Left forelimb (tissue), 1 donor: Measurements from ENCODE around the gene IER3.

ENCODE experiments used
- DNase-seq: peaks from one replicate; pipeline ENCODE4 v3.0.0-alpha.2; 2018; ENCODE audit warnings: low spot score

The IER3 gene

DNA sequence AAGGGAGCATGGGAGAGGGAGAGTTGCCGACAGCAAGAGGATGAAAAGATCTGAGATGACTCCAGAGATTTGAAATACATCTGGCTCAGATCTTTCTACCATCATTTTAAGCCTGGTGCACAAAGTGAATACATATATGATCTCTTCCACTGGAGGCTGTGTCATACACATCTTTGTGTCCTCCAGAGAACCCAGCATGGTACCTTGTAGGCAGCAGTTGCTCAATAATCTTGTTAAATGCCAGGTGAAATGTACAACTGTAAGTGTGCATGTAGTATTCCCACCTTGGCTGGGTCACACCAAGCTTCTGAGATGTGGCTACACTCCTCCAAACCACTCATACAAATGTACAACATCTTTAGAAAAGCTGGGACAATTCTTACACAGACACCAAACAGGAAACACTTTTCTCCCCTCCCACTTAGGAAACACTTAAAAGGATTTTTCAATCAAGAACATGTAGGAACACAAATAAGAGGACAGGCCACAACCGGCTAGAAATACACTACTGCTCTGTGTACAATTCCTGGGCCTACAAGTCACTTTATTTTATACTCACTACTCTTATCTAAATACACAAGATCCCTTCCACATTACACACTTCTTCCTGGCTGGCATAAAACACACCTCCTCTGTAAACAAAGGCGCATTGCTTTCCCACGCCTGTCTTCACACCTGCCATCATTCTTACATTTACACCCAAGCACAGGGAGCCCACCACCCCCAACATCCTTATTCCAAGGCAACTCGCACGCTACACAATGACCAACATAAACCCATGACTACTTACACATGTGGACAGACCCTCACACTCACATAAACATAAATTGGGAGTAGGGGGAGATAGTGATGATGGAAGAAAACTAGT is 3.8 kb upstream of the IER3 start:
- no peak for DNase-seq

DNA sequence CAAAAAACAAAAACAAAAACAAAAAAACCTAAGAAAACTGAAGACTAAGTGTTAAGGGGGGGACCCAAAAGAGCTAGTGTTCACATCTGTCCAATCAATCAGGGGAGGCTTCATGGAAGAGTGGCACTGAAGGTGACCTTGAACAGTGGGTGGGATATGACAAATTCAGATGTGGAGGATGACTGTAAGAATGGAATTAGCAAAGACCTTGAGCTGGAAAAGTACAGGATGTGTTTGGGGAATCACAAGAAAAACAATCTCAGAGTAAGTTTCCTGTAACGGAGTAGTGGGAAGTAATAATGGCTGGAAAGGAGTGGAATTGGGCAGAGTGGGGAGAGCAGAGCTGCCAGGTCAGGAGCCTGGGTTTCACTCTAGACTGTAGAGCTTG is 2.9 kb upstream of the IER3 start:
- DNase-seq = no peak

DNA sequence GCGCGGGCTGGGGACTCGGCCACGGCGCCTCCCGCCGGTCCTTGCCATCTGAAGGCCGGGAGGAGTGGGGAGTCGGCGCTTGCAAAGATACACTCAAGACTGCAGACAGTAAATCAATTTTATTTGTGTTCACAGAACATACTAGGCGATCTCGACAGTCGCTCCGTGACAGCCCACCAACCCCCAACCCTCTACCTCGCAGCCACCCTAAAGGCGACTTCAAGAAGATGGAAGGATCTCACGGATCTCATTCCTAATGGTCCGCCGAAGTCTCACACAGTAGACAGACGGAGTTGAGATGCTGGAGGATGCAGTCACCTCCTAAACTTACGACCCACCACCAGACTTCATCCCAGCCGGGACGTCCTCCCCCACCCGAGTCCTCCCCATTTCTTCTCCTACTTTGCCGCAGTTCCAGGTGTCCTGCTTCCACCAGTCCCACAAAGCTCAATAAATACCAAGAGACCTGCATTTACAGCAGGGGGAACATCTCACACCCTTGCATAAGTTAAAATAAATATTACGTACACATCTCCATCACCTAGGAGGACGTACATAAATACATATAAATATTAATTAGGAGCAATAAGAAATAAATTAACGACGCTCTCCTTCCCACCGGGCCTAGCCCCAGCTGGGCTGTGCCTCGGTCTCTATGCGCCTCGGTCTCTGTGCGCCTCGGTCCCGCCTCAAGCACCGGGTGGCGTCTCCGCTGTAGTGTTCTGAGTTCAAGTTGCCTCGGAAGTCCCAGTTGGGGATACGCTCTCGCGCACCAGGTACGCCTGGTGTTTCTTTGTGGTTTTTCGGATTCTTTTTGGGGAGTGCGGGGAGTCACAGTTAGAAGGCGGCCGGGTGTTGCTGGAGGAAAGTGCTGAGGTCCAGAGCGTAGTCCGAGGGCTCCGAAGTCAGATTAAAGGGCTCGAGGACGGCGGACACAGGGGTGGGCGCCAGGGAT is 971 bp downstream of the IER3 start:
- DNase-seq = no peak

- peak; percentile 93 for DNase-seq
Observed at GRCh38 chr6:30742316-30743098, 1.8 kb downstream of the IER3 start, which contains the start of gene FLOT1. TSS of gene FLOT1 (minus strand) at chr6:30742687. CDS start at chr6:30742189, 498 bp downstream.

DNA sequence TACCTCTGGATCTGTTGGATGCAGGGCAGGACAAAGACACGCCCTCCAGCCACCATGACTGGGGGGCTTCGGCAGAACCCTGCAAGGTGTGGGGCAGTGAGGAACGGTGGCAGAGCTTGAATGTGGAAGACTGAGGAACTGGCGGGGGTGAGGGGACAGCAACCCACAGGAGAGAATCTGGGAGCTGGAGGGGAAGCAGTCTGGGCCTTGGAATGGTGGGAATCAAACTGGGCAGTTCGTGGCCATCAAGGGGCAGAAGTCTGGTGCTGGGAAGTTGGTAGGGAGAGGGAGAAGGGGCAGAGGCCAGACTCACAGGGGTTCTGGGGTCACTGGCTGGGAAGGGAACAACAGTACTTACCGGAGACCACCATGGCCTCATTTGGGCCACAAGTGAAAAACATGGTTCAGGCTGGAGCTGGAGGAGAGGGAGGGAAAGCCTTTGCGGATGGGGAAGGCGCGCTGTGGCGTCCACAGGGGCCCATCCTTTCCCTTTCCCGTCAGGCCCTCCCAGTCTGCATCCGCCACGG is 2.5 kb downstream of the IER3 start:
- peak; percentile 80 for DNase-seq

GRCh38 chr6:30741063-30741779 is 3.1 kb downstream of the IER3 start:
- no peak for DNase-seq

DNA sequence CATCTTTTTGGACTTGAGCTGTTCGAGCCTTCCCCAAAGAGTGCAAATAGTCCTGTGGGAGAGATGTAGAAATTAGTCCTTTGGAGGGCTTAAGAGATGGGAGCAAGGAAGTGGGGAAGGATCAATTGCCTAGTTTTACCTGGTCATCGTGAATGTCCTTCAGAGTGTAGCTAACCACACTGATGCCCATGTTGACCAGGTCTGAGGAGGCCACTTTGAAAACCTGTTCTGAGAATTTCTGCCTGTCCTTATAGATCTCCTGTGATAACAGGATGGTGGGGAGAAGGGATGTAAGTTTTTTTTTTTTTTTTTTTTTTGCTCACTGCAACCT is 3.8 kb downstream of the IER3 start:
- DNase-seq = no peak

DNA sequence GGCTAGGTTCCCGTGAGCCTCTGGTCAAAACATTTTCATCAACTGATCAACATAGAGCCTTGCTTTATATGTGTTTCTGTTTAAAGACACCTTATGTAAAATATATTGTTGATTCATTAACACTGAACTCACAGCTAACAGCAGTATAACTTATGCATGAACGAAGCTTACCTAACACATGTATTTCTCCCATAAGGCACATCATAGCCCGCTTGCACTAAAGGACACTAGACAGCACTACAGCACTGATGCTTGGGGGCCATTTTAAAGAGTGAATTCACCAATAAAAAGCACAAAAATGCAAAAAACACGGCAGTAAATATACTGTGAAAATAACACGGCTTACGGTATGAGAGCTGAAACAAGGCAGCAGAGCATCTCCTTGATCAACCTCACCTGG is 5.8 kb downstream of the IER3 start:
- DNase-seq = no peak

DNA sequence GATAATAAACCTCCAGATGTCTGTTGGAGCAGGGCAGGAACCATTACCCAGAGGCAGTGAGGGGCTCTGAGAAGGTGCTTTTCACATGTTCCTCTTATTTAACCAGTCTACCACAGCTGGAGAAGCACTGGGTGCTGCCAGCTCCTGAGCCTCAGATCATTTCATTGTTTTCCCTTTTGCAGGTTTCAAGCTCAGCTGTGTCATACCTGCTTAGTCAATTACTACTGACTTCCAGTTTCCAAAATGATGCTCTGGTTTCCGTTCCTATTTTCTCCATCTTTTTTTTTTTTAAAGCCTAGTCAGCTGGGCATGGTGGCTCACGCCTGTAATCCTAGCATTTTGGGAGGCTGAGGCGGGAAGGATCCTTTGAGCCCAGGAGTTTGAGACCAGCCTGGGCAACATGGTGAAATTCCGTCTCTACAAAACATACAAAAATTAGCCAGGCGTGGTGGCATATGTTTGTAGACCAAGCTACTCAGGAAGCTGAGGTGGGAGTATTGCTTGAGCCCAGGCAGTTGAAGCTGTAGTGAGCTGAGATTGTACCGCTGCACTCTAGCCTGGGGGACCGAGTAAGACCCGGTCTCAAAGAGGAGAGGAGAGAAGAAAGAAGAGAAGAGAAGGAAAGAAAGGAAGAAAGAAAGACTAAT is 8.6 kb downstream of the IER3 start:
- no peak for DNase-seq

DNA sequence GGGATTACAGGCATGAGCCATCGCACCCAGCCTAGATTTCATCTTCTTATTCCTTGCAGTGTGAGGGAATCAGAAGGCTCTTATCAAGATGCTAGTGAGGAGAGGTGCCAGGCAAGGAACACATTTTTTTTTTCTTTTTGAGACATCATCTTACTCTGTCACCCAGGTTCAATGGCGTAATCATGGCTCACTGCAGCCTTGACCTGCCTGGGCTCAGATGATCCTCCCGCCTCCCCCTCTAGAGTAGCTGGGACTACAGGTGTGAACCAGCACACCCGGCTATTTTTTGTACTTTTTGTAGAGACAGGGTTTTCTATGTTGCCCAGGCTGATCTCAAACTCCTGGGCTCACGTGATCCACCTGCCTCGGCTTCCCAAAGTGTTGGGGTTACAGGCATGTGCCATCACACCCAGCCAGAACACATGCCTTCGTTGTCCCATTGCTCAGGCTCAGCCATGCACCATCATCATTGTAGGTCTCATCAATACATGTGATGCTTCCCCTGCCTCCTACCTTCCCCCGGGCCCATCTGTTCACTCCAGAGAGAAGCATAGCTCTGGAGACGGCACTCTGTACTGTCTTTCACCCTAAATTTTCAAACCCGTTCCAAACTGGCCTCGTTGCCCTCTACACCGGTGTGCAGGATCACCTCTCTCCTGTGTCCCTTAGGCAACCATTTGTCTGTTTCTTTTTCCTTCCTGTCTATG is 12.0 kb downstream of the IER3 start:
- DNase-seq = no peak

- peak; percentile 77 for DNase-seq
Observed at GRCh38 chr6:30730601-30731435, 13.5 kb downstream of the IER3 start.

DNA sequence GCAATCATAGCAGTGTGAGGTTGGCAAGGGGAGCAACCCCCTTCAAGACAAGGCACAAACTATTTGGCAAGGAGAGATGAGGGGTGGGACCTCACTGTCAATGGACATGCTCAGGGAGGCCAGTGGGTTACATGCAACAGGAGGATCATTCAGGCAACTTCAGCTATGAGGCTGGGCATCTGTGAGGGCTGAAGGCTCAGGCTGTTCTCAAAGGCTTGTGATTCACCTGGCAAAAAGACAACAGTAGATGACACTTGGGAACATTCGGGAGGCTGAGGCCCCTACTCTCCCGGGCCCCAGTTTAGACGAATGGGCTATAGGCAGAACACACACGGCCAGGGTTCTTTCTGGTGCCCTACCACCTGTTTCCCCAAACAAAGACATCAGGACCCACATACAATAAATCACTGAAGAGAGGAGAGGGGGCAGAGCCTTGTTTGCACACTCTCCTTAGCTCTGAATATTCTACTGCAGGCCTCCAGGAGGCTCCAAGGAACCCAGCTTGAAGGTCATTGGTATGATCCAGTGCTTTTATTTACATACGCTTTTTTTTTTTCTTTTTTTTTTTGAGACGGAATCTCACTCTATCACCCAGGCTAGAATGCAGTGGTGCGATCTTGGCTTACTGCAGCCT is 16.3 kb downstream of the IER3 start:
- no peak for DNase-seq

DNA sequence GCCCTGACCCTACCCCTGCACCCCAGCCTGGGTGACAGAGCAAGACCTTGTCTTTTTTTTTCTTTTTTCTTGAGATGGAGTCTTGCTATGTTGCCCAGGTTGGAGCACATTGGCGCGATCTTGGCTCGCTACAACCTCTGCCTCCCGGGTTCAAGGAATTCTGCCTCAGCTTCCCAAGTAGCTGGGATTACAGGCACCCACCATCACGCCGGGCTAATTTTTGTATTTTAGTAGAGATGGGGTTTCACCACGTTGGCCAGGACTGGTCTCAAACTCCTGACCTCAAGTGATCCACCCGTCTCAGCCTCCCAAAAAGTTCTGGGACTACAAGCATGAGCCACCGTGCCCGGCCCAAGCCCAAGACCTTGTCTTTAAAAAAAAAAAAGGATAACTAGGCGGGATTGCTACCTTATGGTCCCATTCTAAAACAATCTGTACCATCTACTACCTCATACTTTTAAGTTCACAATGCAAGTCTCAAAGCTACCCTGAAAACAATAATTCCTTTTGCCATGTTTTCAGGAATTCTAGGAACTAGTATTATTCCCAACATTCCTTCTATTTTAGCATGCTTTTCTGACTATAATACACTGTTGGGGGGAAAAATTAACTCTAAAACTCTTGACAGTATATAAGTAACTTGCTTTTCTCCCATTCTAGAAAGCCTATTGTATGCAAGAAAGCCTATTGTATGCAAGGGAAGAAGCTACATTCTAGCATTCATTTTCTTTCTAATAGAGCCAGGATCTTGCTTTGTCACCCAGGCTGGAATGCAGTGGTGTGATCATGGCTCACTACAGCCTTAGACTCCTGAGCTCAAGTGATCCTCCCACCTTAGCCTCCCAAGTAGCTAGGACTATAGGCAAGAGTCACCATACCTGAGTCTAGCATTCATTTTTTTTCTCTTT is 17.6 kb downstream of the IER3 start:
- no peak for DNase-seq

GRCh38 chr6:30725713-30726505 is 18.4 kb downstream of the IER3 start:
- no peak for DNase-seq

DNA sequence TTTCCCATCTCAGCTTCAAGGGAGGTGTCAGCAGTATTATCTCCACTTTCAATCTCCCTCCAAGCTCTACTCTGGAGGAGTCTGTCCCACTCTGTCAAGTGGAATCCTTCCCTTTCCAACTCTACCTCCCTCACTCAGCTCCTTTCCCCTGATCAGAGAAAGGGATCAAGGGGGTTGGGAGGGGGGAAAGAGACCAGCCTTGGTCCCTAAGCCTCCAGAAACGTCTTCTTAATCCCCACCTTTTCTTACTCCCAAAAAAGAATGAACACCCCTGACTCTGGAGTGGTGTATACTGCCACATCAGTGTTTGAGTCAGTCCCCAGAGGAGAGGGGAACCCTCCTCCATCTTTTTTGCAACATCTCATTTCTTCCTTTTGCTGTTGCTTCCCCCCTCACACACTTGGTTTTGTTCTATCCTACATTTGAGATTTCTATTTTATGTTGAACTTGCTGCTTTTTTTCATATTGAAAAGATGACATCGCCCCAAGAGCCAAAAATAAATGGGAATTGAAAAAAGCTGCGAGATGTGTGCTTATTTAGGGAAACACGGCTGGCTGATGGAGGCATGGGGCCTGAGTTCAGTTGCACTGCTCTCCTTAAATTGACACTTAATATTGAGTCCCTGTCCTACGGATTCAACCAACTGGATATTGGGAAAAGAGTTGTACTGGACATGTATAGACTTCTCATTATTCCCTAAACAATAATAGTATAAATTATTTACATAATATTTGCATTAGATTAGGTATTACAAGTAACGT is 19.3 kb downstream of the IER3 start:
- DNase-seq = no peak
